GM06990 (cell line): Measurements from ENCODE around the gene ATP9A.
"Not testable (repeated sequence)": the region's sequence is repeated elsewhere in the genome, so short reads cannot be mapped to it uniquely, and the experiment has no call there.

ENCODE experiments used
- DNase-seq: peaks from one replicate; pipeline ENCODE4 v3.0.0-alpha.2; 2011; ENCODE audit not compliant: insufficient read length; ENCODE audit errors: extremely low read depth
- H3K27me3 ChIP-seq: replicated peaks from 2 replicates; pipeline ENCODE4 v1.6.0; 2011; ENCODE audit warnings: low read length; ENCODE audit not compliant: control insufficient read depth, insufficient read depth
- H3K36me3 ChIP-seq: 2 replicates; pipeline ENCODE4 v1.5.1; 2011; ENCODE audit warnings: low read length; ENCODE audit not compliant: control insufficient read depth, insufficient read depth
- H3K4me3 ChIP-seq: replicated peaks from 2 replicates; pipeline ENCODE4 v1.5.1; 2011; ENCODE audit warnings: low read depth, mild to moderate bottlenecking, control low read depth, low read length
- CTCF ChIP-seq: IDR thresholded peaks from 2 replicates; pipeline ENCODE4 v1.5.1; 2011; ENCODE audit warnings: low read length, control low read depth, mild to moderate bottlenecking, inconsistent platforms; ENCODE audit not compliant: insufficient read depth, poor library complexity, severe bottlenecking

The ATP9A gene

GRCh38 chr20:51570739-51571459 lies 197.3 kb downstream of the ATP9A start:
- Histone ChIP-seq H3K27me3 (no peaks in the 10 kb centered on the region), H3K4me3 (no peak overlapping the region), H3K36me3 (no peaks in the 10 kb centered on the region)
- TF ChIP-seq CTCF = no peak
- DNase-seq = no peak

- TF ChIP-seq CTCF = no peak
- DNase-seq = no peak
Observed at GRCh38 chr20:51569815-51570738, 198.1 kb downstream of the ATP9A start.

GRCh38 chr20:51568533-51568932 lies 199.7 kb downstream of the ATP9A start:
- not testable (repeated sequence) for H3K4me3 ChIP-seq, H3K27me3 ChIP-seq, H3K36me3 ChIP-seq, DNase-seq

More at GRCh38 chr20:51569815-51570738, 198.1 kb downstream of the ATP9A start:
- Histone ChIP-seq H3K36me3 (no peaks in the 10 kb centered on the region), H3K4me3 (no peak overlapping the region), H3K27me3 (no peaks in the 10 kb centered on the region)

- no peak for TF ChIP-seq CTCF
- no peak overlapping the region for H3K4me3 ChIP-seq
- H3K36me3 ChIP-seq = no peaks in the 10 kb centered on the region
- no peak for DNase-seq
- H3K27me3 ChIP-seq = no peaks in the 10 kb centered on the region; the same call in 1 of the 2 replicates
Observed at GRCh38 chr20:51567622-51568021, 200.6 kb downstream of the ATP9A start.

GRCh38 chr20:51566594-51566993 lies 201.6 kb downstream of the ATP9A start:
- Histone ChIP-seq H3K36me3 (no peaks in the 10 kb centered on the region), H3K4me3 (no peak overlapping the region), H3K27me3 (no peaks in the 10 kb centered on the region; the same call in 1 of the 2 replicates)
- DNase-seq = no peak
- no peak for TF ChIP-seq CTCF
